ENCODE results near the gene UCHL3.

Gene UCHL3

DNA sequence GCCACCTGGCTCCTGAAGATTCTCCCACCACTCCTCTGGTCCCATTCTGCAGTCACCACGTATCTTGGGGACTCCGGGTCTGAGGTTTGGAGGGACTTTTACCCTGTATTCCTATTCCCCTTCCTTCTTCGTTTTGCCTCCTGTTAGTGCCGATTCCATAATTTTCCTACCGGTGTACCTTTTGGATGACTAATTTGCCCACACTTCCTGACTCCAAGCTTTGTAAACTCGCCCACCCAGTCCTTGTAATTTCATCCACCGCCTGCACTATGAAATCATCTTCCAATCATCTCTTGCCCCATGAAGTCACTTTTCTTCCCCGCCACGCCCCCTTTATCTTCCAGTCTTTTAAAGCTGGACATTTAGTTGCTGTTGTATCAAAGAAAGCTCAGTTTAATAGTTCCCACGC is 572 bp downstream of the UCHL3 start:
- DNase-seq = peak; percentile 13

DNA sequence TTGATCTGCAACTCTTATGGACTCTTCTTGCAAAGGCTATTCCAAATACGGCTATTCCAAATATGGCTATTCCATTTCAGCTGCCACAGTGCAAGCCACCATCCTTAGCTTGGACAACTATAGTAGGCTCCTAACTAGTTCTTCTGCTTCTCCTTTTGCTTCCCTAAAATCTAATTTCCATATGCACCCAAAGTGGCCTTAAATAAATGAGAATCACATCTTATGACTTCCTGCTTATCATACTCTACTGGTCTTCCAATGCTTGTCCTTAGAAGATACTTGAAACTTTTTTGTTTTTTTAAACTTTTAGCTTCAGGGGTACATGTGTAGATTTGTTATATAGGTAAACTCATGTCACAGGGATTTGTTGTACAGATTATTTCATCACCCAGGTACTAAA is 4.9 kb downstream of the UCHL3 start:
- no peak for DNase-seq

DNA sequence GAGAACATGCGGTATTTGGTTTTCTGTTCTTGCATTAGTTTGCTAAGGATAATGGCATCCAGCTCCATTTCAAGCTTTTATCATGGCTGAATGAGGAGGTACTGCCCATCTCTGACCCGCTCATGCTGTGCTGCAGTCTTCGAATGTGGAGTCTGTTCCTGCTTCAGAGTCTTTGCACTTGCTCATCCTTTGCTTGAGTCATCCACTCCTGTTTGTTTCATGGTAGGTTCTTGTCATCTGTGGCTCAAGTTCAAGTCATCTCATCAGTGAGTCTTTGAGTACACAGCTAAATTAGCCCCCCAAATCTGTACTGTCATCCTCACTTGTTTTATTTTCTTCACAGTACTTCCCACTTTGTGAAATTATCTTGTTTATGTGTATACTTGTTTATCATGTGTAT is 5.4 kb downstream of the UCHL3 start:
- no peak for DNase-seq

DNA sequence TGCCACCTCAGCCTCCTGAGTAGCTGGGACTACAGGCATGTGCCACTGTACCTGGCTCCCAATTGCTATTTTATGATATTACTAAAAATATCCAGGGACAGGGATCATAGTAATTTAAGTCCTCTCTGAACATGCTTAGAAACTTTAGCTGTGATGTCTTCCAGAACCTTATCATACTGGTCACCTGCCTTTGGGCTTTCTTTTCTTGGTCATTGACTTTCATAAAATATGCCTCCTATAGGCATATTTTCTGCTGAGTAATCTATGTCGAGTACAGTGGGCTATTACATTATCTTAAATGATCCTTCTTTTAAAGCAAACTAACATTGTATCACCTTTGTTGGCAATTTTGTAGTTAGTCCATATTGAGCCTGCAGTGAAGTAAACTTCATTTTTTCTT is 6.2 kb downstream of the UCHL3 start:
- DNase-seq = no peak

DNA sequence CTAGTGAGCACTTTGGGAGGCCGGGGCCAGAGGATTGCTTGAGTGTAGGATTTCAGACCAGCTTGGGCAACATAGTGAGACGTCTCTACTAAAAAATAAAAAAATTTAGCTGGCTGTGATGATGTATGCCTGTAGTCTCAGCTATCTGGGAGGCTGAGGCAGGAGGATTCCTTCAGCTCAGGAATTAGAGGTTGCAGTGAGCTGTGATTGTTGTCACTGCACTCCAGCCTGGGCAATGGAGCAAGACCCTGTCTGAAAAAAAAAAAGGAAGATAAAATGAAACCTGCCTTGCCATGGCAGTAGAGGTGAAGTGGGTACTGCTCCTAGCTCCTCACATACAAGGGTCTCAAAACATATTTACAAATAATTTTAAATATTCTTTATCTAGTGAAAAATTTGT is 7.4 kb downstream of the UCHL3 start:
- no peak for DNase-seq

DNA sequence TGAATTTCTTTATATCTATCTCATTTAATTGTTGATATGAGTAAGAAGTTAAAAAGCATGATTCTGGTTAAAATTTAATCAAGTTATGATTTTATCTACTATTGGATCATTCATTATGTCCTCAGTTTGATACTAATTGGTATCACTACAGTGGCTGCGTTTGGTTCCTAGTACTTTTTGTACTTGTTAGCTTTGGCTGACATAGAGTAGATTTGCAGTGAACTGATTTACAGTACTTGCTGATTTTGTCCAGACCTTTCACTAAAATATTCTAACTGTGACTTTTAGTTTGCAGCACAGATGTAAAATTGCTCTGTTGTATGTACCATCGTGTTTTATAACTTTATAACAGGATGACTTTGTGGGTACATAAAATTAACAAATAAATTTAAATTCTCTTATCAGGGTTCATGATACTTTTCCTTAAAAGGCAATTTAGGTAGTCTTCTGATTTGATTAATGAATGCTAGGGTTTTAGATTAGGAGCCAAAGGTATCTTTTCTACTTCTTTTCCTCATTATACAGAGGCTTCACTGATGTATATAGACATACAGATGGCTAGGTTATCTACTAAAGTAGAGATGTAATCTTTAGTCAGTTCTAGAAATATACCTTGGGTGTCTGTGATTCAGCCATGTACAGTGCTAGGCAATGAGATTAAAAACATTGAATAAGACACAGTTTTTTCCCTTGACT is 8.7 kb downstream of the UCHL3 start:
- DNase-seq = no peak

DNA sequence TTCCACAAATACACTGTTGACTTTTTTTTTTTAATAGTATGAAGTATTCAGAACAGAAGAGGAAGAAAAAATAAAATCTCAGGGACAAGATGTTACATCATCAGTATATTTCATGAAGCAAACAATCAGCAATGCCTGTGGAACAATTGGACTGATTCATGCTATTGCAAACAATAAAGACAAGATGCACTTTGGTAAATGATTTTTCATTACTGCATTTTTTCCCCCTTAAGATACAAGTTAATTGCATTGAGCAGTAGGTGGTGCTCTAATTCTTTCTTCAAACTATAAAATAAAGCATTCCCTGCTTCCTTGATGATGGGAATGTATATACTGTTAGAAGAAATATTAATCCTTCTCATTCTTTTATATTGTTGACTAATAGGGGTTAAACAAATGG is 17.1 kb downstream of the UCHL3 start:
- no peak for DNase-seq

DNA sequence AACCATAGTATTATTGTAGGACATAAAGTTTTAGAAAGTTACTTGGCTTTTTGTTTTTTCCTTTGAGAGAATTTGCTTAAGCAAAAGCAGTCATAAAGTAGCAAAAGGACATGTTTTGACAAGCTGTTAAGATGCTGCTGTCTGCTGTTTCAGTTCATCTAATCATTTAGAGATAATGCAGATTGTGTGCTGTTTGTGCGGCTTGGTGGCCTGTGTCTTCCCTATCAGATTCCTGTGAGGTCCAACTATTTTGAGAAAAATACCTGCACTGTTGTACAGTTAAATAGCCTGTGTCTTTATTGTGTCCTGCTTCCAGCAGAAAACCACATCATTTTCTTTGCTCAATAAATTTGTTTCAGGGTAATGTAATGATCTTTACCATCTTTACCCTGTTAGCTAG is 20.0 kb downstream of the UCHL3 start:
- no peak for DNase-seq

DNA sequence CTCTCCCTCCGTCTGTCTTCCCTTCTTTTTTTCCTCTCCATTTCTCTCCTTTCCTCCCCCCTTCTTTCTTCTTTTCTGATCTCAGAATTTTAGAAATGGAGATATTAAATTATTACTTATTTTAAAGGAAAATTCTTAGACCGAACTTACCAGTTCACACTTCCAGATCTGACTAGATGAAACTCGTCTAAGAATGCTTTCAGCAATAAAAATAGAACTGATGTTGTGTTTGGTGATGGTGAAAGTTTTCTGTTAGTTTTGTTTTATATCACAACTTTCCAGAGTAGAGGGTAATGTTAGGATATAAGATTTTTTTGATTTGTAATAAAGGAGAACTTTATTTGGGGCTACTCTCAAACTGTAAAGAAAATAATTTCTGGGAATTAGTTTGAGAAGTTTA is 29.9 kb downstream of the UCHL3 start:
- DNase-seq = no peak

DNA sequence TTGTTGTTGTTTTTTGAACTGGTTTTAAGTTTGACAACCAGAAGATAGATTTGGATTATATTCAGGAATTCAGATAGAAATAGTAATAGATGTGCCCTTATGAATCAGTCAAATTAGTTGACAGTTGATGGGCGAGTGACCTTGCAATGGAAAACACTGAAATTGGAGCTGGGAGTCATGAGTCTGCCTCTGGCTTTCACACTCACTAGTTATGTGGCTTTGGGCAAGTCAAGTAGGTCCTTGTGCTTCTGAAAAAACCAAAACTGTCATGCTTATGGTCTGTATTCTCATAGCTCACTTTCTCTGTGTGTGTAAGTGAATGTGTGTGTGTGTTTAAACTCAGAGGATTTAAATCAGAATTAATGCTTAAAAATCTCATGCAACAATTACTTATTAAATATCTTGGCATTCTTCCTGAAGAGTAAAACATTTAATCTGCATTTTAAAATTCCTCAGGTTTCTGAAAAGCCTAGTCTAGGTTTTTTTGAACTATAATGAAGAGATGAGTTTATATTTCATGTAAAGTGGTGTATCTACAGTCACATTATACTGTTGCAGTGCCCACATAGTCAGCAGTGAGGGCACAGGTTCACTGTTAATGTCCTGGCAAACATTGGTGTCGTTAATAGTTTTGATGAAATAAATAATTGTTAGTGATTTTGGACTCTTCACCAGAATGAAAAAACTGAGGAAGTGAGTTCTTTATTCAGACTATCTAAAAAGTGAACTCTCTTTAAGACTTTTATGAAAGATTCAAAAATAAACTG is 32.5 kb downstream of the UCHL3 start:
- no peak for DNase-seq

DNA sequence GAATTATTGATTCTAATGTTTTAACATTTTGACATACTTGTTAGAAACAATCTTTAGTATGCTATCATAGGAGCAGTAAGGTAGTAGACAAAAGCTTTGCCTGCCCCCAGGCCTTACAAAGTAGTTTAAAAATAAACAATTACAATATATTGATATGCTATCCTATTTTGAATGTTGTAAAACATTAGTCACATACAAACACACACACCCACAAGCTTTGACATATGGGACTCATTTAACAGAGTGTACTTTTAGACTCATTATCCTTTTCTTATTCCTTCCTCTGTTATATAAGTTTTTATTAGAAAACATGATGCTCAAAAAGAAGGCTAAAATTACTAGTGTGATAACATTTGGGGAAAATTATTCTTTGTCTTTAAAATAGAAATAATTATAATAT is 33.5 kb downstream of the UCHL3 start:
- no peak for DNase-seq

DNA sequence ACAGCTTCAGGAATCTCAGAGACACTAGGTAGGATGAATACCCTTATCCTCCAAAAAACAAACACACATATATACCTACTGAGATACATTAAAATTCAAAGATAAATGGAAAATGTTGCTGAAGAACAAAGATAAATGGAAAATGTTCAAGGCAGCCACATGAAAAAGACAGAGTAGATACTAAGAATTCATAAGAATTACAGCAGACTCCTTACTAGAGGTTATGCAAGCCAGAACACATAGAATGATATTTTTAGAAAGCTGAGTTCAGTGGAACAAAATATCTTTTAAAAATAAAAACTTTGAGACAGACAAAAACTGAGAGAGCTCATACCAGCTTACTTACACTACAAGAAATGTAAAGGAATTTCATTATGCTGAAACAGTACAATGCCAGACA is 35.6 kb downstream of the UCHL3 start:
- DNase-seq = no peak

DNA sequence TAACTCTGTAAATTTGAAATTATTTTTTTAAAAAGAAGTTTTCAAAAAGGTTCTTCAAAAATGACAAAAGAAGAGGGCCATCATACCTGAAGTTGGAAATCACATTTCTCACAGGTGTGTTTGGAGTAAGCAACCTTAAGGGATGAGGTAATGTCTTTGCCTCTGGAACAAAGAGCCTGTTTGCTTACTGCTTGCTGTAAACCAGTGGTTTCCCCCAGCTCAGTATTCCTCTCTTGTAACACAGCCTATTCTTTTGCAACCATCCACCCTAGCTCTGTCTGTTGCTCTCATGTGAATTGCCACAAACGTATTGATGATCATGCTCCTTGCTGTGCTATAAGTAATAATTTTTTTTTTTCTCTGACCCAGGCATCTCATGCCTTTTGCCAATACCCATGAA is 38.1 kb downstream of the UCHL3 start:
- no peak for DNase-seq

DNA sequence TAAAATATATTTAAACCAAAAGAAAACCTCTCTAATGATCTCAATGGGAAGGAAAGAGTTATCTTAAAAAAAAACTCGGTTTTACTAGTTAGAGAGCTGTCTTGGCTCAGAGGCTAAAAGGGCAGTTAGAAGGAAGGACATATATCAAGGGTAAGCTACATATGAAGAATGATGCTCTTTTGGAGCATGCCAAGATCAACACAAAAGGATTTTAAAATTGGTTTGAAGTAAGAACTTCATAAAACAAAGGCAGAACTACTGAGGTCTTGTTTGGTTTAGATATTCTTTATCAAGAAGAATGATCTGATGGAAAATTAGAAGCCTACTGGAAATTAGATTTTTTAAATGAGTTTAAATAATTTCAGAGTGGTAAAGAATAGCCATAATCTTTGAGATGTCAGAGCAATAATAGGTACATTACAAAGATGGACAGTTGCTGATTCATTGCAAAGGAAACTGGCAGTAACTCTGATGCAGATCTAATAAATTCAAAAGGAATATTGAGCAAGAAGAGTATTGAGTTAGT is 47.1 kb downstream of the UCHL3 start:
- DNase-seq = no peak

DNA sequence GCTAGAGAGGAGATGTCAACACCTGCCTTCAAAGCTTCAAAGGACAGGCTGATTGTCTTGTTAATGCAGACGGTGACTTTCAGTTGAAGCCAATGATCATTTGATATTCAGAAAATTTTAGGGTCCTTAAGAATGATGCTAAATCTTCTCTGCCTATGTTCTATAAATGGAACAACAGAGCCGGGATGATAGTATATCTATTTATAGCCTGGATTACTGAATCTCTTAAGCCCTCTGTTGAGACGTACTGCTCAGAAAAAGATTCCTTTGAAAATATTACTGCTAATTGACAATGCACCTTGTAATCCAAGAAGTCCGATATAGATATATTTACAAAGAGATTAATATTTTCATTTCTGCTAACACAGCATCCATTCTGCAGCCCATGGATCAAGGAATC is 50.8 kb downstream of the UCHL3 start:
- no peak for DNase-seq

DNA sequence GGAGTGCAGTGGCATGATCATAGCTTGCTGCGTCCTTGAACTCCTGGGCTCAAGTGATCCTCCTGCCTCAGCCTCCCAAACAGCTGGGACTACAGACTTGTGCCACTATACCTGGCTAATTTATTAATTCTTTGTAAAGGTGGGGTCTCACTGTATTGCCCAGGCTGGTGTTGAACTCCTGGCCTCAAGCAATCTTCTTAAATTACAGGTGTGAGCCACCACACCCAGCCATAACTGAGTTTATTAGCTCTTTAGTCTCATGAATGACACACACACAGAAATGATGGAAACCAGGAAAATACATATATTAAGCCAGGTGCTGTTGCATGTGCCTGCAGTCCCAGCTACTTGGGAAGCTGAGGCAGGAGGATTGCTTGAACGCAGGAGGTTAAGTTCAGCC is 53.4 kb downstream of the UCHL3 start:
- no peak for DNase-seq

DNA sequence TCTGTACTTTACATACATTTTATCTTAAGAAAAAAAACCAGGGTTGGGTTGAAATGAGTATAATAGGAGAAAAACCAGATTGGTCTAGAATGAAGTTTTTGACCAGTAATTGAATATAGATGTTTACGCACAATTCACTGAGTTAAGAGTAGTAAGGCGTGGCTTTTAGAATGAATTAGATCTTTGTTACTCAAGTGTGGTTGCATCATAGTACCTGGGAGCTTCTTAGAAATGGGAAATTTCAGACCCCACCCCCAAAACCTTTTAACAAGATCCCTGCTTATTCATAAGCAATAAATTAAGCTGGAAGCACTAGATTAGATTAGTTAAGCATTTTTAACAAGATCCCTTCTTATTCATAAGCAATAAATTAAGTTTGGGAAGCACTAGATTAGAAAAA is 57.9 kb downstream of the UCHL3 start:
- DNase-seq = no peak

DNA sequence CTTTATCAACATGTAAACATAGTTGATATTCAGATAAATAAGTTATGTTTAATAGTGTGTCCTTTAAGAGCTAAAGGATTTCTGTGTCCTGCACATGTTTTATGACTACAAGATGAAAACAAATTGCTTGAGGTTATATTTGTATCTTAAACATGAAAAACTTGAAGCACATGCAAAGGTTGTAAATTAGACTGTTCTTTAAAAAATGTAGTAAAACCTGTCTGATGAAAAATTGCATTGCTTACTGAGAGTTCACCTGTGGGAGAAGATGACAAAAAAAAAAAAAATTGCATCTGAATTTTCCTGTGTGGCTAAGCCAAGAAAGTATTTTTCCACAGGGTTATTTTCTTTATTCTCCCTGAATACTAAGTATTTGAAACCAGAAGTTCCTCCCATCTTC is 60.9 kb downstream of the UCHL3 start:
- DNase-seq = no peak

DNA sequence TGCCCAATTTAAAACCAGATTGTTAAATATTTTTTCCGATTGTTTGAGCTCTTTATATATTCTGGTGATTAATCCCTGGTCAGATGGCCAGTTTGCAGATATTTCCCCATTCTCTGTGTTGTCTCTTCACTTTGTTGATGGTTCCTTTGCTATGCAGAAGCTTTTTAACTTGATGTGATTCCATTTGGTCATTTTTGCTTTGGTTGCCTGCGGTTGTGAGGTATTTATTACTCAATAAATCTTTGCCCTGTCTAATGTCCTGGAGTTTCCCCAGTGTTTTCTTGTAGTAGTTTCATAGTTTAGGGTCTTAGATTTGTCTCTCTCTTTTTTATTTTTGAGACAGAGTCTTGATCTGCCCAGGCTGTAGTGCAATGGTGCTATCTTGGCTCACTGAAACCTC is 62.8 kb downstream of the UCHL3 start:
- DNase-seq = no peak

DNA sequence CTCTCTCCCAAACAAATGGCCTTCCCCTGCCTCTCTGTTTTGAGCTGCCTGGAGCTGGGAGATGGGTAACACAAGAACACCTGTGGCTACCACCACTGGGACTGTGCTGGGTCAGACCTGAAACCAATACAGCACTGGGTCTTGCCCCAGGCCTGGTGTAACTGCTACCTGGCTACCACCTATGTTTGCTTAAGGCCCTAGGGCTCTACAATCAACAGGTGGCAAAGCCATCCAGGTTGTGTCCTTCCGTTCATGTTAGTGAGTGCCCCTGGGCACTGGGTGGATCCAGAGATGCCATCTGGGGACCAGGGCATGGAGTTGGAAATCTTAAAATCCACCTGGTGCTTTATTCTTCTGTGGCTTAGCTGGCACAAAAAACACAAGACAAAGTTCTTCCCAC is 67.6 kb downstream of the UCHL3 start:
- DNase-seq = no peak

DNA sequence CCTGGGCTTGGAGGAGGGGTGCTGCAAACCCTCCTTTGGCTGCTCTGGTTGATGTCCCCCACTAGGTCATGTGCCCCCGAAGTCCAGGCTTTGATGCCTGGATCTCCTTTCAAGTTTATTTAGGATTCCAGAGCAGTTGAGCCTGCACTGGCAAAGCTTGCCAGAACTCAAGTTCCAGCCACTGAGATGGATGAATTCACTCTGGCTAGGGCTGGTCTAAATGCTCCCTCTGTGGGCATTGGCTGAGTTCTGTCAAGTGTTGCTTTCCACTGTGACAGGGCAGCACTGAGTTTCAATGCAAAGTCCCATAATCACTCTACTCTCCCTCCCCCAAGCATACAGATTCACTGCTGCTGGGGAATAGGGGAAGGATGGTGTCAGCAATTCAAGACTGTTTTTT is 68.7 kb downstream of the UCHL3 start:
- no peak for DNase-seq

DNA sequence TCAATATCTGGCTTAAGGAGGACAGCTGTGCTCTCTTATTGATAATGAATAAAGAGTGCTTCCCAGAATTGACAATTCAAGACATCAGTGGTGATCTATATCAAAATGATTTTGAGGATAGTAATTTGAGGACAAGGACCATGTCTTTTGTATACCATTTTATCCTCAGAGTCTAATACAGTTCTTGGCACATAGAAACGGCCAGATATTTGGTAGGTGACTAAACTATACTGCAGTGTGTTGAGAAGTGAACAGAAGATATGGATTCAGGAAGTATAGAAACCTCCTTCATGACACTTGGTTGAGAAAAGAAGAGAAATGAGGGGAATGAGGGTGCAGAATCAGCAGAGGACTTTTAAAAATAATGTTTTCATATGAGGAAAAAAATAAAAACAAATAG is 70.4 kb downstream of the UCHL3 start:
- no peak for DNase-seq

DNA sequence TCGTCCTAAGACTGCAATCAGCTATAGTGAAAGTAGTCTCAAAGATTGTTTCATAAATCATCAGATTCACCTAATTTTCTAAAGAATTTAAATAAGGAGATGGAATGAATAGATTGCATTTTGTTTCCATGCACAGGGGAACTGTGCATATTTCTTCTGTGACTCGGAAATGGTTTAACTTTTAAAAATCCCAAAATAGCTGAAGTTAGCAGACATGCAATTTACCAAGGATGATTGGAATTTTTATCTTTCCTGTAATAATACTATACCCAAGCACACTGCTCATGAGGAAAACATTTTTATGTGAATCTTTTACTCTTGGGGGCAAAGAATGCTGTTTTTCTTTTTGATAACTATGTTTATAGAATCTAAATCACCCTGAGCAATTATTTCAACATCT is 71.6 kb downstream of the UCHL3 start:
- no peak for DNase-seq

DNA sequence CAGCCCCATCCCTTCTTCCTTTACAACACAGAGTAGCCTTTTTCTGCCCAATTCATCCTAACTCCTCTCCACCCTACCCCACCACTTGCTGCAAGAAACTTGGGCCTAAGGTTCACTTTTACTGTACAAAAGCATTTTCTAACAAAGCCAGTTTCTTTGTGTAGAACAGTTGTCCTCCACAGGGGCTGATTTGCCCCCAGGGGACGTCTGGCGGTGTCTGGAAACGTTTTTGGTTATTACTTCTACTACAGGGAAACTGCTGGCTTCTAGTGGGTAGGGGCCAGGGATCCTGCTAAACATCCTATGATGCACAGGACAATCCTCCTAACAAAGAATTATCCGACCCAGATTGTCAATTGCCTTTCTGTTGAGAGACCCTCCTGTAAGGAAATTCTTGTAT is 79.2 kb downstream of the UCHL3 start:
- DNase-seq = no peak

DNA sequence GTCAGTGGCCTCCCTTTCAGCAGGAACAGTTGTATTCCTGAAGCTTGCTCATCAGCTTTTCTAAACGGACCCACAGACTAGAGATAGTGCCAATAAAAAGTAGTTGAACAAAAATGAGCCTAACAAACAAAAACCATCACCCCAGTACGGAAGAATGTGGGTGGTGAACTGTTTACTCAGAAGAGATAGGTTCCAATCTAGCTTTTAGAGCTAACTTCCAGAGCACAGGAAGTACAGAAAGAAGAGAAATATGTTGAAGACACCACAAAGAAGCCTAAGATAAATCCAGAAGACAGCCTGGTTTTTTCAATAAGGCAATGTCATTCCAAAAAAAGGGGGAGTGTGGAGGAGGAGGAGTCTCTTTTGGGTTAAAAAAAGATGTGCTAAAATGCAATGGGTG is 83.7 kb downstream of the UCHL3 start:
- DNase-seq = no peak
